HUDEP-2 (cell line): ENCODE results near the gene FAM3C.

Source experiments
- DNase-seq, 76 experiments: peaks; one replicate each; lab custom pipeline; 2025; ENCODE audit not compliant: unreplicated experiment in 76 of 76; lab: John Stamatoyannopoulos, UW

FAM3C gene

GRCh38 chr7:121303422-121304101 lies 92.5 kb downstream of the FAM3C start:
- no peak for DNase-seq

- DNase-seq = no peak
These were observed 93.8 kb downstream of the FAM3C start for GRCh38 chr7:121302214-121302745.

- no peak for DNase-seq
These were observed 94.5 kb downstream of the FAM3C start for GRCh38 chr7:121301446-121302213.

- no peak for DNase-seq
These were observed 95.3 kb downstream of the FAM3C start for GRCh38 chr7:121300685-121301420.
